Liver (tissue), 9 donors: ENCODE data around the gene PLXND1. TPM values are rescaled to one million over a fixed set of nuclear protein-coding genes. Genes with fewer than 3 reads are reported as not detected.

Experiments
- DNase-seq: peaks from one replicate; pipeline ENCODE4 v3.0.0-alpha.2; 2017; ENCODE audit warnings: low spot score
- H3K27ac ChIP-seq, 2 donors: one replicate each; pipeline ENCODE4 v1.7.0; 2013; ENCODE audit warnings: inconsistent platforms in 2 of 2, low read length in 2 of 2, control low read depth in 1 of 2, low read depth in 1 of 2, mild to moderate bottlenecking in 1 of 2
- H3K27me3 ChIP-seq, 4 donors: one replicate each; pipeline versions ENCODE4 v1.6.1 to v1.7.0; 2013; ENCODE audit warnings: low read length in 3 of 4, inconsistent platforms in 1 of 4, mild to moderate bottlenecking in 1 of 4, moderate library complexity in 1 of 4; ENCODE audit not compliant: control insufficient read depth in 4 of 4, insufficient read depth in 4 of 4
- H3K36me3 ChIP-seq, 4 donors: one replicate each; pipeline versions ENCODE4 v1.6.1 to v1.7.0; 2013; ENCODE audit warnings: low read length in 3 of 4, mild to moderate bottlenecking in 3 of 4, low read depth in 1 of 4, moderate library complexity in 1 of 4; ENCODE audit not compliant: control insufficient read depth in 4 of 4, insufficient read depth in 3 of 4
- H3K4me1 ChIP-seq, 4 donors: one replicate each; pipeline versions ENCODE4 v1.6.1 to v1.7.0; 2013; ENCODE audit warnings: low read length in 3 of 4, mild to moderate bottlenecking in 3 of 4, moderate library complexity in 1 of 4; ENCODE audit not compliant: control insufficient read depth in 4 of 4, insufficient read depth in 4 of 4
- H3K4me3 ChIP-seq, 3 donors: one replicate each; pipeline versions ENCODE4 v1.6.1 to v1.7.0; 2013; ENCODE audit warnings: low read length in 3 of 3, control low read depth in 1 of 3, low read depth in 1 of 3, mild to moderate bottlenecking in 1 of 3
- H3K9ac ChIP-seq, 2 donors: one replicate each; pipeline ENCODE4 v1.7.0; 2013; ENCODE audit warnings: low read length in 2 of 2, mild to moderate bottlenecking in 2 of 2, moderate library complexity in 2 of 2, control low read depth in 1 of 2, low read depth in 1 of 2
- H3K9me3 ChIP-seq, 4 donors: one replicate each; pipeline versions ENCODE4 v1.6.1 to v1.7.0; 2013; ENCODE audit warnings: low read length in 3 of 4; ENCODE audit not compliant: control insufficient read depth in 4 of 4
- ATF3 ChIP-seq: IDR thresholded peaks from 2 replicates; pipeline ENCODE4 v1.6.1; 2016; ENCODE audit warnings: antibody characterized with exemption
- CTCF ChIP-seq: fragments of 150-350 bp; IDR thresholded peaks from 2 replicates; pipeline ENCODE4 v1.5.1; 2017; ENCODE audit warnings: improper control_type of control experiment, low read depth, low read length; ENCODE audit not compliant: missing input control
- EGR1 ChIP-seq, 2 donors: IDR thresholded peaks; 2 replicates each; pipeline ENCODE4 v1.6.1; 2016 to 2018; ENCODE audit warnings: antibody characterized with exemption in 2 of 2, low read depth in 2 of 2
- FOXA1 ChIP-seq: IDR thresholded peaks from 2 replicates; pipeline ENCODE4 v1.6.1; 2016; ENCODE audit warnings: antibody characterized with exemption
- FOXA2 ChIP-seq: IDR thresholded peaks from 2 replicates; pipeline ENCODE4 v1.6.1; 2016; ENCODE audit warnings: antibody characterized with exemption
- GABPA ChIP-seq, 2 donors: IDR thresholded peaks in 1 of 2; conservative IDR thresholded peaks in 1 of 2; 2 replicates each; pipeline ENCODE4 v1.6.1; 2016; ENCODE audit warnings: antibody characterized with exemption in 2 of 2, mild to moderate bottlenecking in 1 of 2, moderate library complexity in 1 of 2
- HNF4A ChIP-seq, 2 donors: conservative IDR thresholded peaks; 2 replicates each; pipeline ENCODE4 v1.6.1; 2016; ENCODE audit warnings: antibody characterized with exemption in 2 of 2, mild to moderate bottlenecking in 2 of 2
- HNF4G ChIP-seq: IDR thresholded peaks from 2 replicates; pipeline ENCODE4 v1.6.1; 2016; ENCODE audit warnings: antibody characterized with exemption
- JUND ChIP-seq, 2 donors: IDR thresholded peaks; 2 replicates each; pipeline ENCODE4 v1.6.1; 2016; ENCODE audit warnings: antibody characterized with exemption in 2 of 2
- MAX ChIP-seq: IDR thresholded peaks from 2 replicates; pipeline ENCODE4 v1.6.1; 2016; ENCODE audit warnings: antibody characterized with exemption
- NR2F2 ChIP-seq: IDR thresholded peaks from 2 replicates; pipeline ENCODE4 v1.6.1; 2016; ENCODE audit warnings: antibody characterized with exemption
- RAD21 ChIP-seq, 2 donors: IDR thresholded peaks; 2 replicates each; pipeline ENCODE4 v1.6.1; 2016; ENCODE audit warnings: antibody characterized with exemption in 2 of 2, mild to moderate bottlenecking in 2 of 2
- REST ChIP-seq: IDR thresholded peaks from 2 replicates; pipeline ENCODE4 v1.6.1; 2016; ENCODE audit warnings: antibody characterized with exemption, mild to moderate bottlenecking
- RXRA ChIP-seq, 2 donors: IDR thresholded peaks; 2 replicates each; pipeline ENCODE4 v1.6.1; 2017 to 2018; ENCODE audit warnings: antibody characterized with exemption in 2 of 2, mild to moderate bottlenecking in 1 of 2
- SP1 ChIP-seq: IDR thresholded peaks from 2 replicates; pipeline ENCODE4 v1.6.1; 2018; ENCODE audit warnings: antibody characterized with exemption, mild to moderate bottlenecking
- TAF1 ChIP-seq: conservative IDR thresholded peaks from 2 replicates; pipeline ENCODE4 v1.6.1; 2016; ENCODE audit warnings: antibody characterized with exemption, mild to moderate bottlenecking
- YY1 ChIP-seq: IDR thresholded peaks from 2 replicates; pipeline ENCODE4 v1.6.1; 2016; ENCODE audit warnings: antibody characterized with exemption, mild to moderate bottlenecking
- ZBTB33 ChIP-seq: IDR thresholded peaks from 2 replicates; pipeline ENCODE4 v1.6.1; 2016; ENCODE audit warnings: antibody characterized with exemption
- WGBS: extraction: QIAGEN DNeasy Blood & Tissue Kit; methylation state at CpG from one replicate; pipeline ENCODE4 v1.1.7; 2013; 5-methylcytosine and 5-hydroxymethylcytosine counted together
- polyA plus RNA-seq, 2 donors: library from polyadenylated mRNA; stranded (reverse) in 1 of 2; unstranded in 1 of 2; fragments of 200-250 nt in 1 of 2; fragments of >200 nt in 1 of 2; fragmentation: Nextera tagmentation in 1 of 2; extraction: Ambion mirVana in 1 of 2; gene quantifications; one replicate each; pipeline versions ENCODE4 v1.2.1 to v1.2.3, GENCODE V29; 2013 to 2015
- total RNA-seq, 2 donors: library from RNA; depleted of rRNA; stranded (reverse); fragments of >200 nt; gene quantifications; one replicate each; pipeline ENCODE4 v1.2.3, GENCODE V29; 2014
- donor health status: healthy.
- donor health status: healthy.
- donor health status: healthy.
- donor health status: healthy.
- donor health status: healthy.

PLXND1 gene
- total and polyA plus RNA-seq, 4 donors: 10.4 to 50.2 (median 32.8) TPM

GRCh38 chr3:129609591-129610182, 3.2 kb upstream of the PLXND1 start:
- H3K27me3 ChIP-seq: no peaks in the 10 kb centered on the region
- TF ChIP-seq MAX: no peak
- no peak for TF ChIP-seq TAF1
- no peak for TF ChIP-seq NR2F2
- no peak for TF ChIP-seq REST
- no peak for TF ChIP-seq FOXA2
- TF ChIP-seq RAD21 (IDR thresholded peaks at IDR 0.05): no peak
- no peak for TF ChIP-seq JUND (IDR thresholded peaks at IDR 0.05)
- no peak for TF ChIP-seq EGR1 (IDR thresholded peaks at IDR 0.05; ENCODE audit: low read depth in 2 of 2)
- no peak for TF ChIP-seq RXRA (IDR thresholded peaks at IDR 0.05)
- no peak for TF ChIP-seq YY1
- TF ChIP-seq ATF3: no peak
- no peak for TF ChIP-seq GABPA (IDR thresholded peaks at IDR 0.05 in 1 of 2, conservative IDR thresholded peaks at IDR 0.05 in 1 of 2)
- TF ChIP-seq FOXA1: no peak
- no peak for TF ChIP-seq ZBTB33
- TF ChIP-seq SP1: no peak
- no peak for TF ChIP-seq HNF4A (conservative IDR thresholded peaks at IDR 0.05)
- no peak for TF ChIP-seq CTCF
- no peak for TF ChIP-seq HNF4G
- no peak overlapping the region for H3K9ac ChIP-seq
- H3K9me3 ChIP-seq: no peaks in the 10 kb centered on the region
- no peaks in the 10 kb centered on the region for H3K36me3 ChIP-seq
- no peak for DNase-seq
- H3K27ac ChIP-seq: peak overlapping the region; percentile 57 to 79
- 33% methylated on average over 3 of the region's 3 CpGs for WGBS
- no peak overlapping the region for H3K4me3 ChIP-seq
- peaks cover 3 to 18% (median 9%) of the 10 kb centered on the region in 4 donors for H3K4me1 ChIP-seq
